Measurements from ENCODE around the gene SDK2.

GRCh38 chr17:73386561-73386960 is 257.7 kb downstream of the SDK2 start:
- no peak for TF ChIP-seq POLR2AphosphoS5 (IDR thresholded peaks at IDR 0.05)
- TF ChIP-seq CTCF (IDR thresholded peaks at IDR 0.05) = no peak

All from prostate gland (tissue), 2 donors.